Measurements from ENCODE around the gene CLEC17A. TPM values are rescaled to one million over a fixed set of nuclear protein-coding genes. Genes with fewer than 3 reads are reported as not detected.
"Not testable (repeated sequence)": the region's sequence is repeated elsewhere in the genome, so short reads cannot be mapped to it uniquely, and the experiment has no call there.

Gene CLEC17A
- total and polyA plus RNA-seq, 2 of the 8 experiments (the other 6 are each of a cell fraction or from before 2014, with no cell fraction given) = not detected

- H3K23ac ChIP-seq (ENCODE audit: insufficient read length); H3K9me3 ChIP-seq (ENCODE audit: insufficient read depth in 2 of 2, low read depth in 1 of 2, low read length in 1 of 2); H4K91ac ChIP-seq (replicated peaks; ENCODE audit: insufficient read length, low read length); H3K4me1 ChIP-seq (replicated peaks in 1 of 4; ENCODE audit: control insufficient read depth in 3 of 4, insufficient read depth in 4 of 4, low read length in 3 of 4); H3K4me2 ChIP-seq (ENCODE audit: insufficient read depth in 1 of 2, low read depth in 2 of 2, low read length in 2 of 2); H2BK120ac ChIP-seq (replicated peaks; ENCODE audit: low read depth, low read length); H3K79me1 ChIP-seq (ENCODE audit: low read depth, low read length); DNase-seq (ENCODE audit: low read depth in 1 of 2, low spot score in 2 of 2); H3K27ac ChIP-seq (ENCODE audit: low read depth, low read length); H2BK5ac ChIP-seq (ENCODE audit: low read depth, low read length); FAIRE-seq; H2BK15ac ChIP-seq (ENCODE audit: low read length); H4K5ac ChIP-seq (ENCODE audit: insufficient read length, low read depth, low read length); H3K56ac ChIP-seq (replicated peaks; ENCODE audit: insufficient read length, low read depth, low read length); H3K4me3 ChIP-seq (ENCODE audit: extremely low read depth in 1 of 4, insufficient read depth in 2 of 4, low read depth in 3 of 4, low read length in 4 of 4); H3K18ac ChIP-seq (ENCODE audit: extremely low read depth, low read length); H3K14ac ChIP-seq (ENCODE audit: insufficient read length); H3K9ac ChIP-seq (replicated peaks in 1 of 4; ENCODE audit: extremely low read depth in 1 of 4, low read depth in 3 of 4, low read length in 3 of 4); H3K23me2 ChIP-seq (ENCODE audit: low read depth, low read length); H3K36me3 ChIP-seq (ENCODE audit: control insufficient read depth in 2 of 4, insufficient read depth in 4 of 4, low read length in 3 of 4); H3K4ac ChIP-seq (replicated peaks; ENCODE audit: insufficient read length, low read depth, low read length); H4K8ac ChIP-seq (ENCODE audit: extremely low read depth, insufficient read depth, low read length); H2BK20ac ChIP-seq (ENCODE audit: low read length); H2AK5ac ChIP-seq (ENCODE audit: low read depth, low read length); POLR2A ChIA-PET (ENCODE audit: partially characterized antibody); H3K27me3 ChIP-seq (replicated peaks in 1 of 4; ENCODE audit: control insufficient read depth in 3 of 4, extremely low read depth in 1 of 4, insufficient read depth in 3 of 4, low read length in 3 of 4); H2BK12ac ChIP-seq (ENCODE audit: low read depth, low read length); H2AFZ ChIP-seq (ENCODE audit: low read length); H3K79me2 ChIP-seq (ENCODE audit: control insufficient read depth in 1 of 2, insufficient read depth in 2 of 2, low read length in 2 of 2): not testable (repeated sequence)
- peaks cover 3 to 12% of the 10 kb centered on the region in 2 experiments for H4K20me1 ChIP-seq (replicated peaks in 1 of 2; ENCODE audit: control insufficient read depth in 1 of 2, insufficient read depth in 2 of 2, low read length in 2 of 2)
- CTCF ChIA-PET (ENCODE audit: partially characterized antibody) = interaction anchor here (0.7 to 2.1 kb wide), 8 partner anchors 10 to 52 kb away, joined by 3 to 10 read pairs (median 4); no protein-coding TSS in a partner anchor
- WGBS, 2 experiments (ENCODE audit: extremely low coverage in 1 of 2, insufficient coverage in 1 of 2, insufficient read length in 1 of 2, insufficient replicate concordance in 2 of 2, low coverage in 1 of 2, low lambda C conversion rate in 2 of 2, missing lambda C conversion rate in 1 of 2) = 100% methylated on average over 2 of the region's 8 CpGs; no CpG with 5 or more reads in 1 of the 2 experiments
These were observed 30.9 kb upstream of the CLEC17A start for GRCh38 chr19:14552006-14552360.
